Measurements from ENCODE around the gene SPIRE1. TPM values are rescaled to one million over a fixed set of nuclear protein-coding genes. Genes with fewer than 3 reads are reported as not detected.

SPIRE1 gene
- total and polyA plus RNA-seq, 3 experiments from 2014 or later, result 2.2 to 9.9 (median 8.1) TPM

DNA sequence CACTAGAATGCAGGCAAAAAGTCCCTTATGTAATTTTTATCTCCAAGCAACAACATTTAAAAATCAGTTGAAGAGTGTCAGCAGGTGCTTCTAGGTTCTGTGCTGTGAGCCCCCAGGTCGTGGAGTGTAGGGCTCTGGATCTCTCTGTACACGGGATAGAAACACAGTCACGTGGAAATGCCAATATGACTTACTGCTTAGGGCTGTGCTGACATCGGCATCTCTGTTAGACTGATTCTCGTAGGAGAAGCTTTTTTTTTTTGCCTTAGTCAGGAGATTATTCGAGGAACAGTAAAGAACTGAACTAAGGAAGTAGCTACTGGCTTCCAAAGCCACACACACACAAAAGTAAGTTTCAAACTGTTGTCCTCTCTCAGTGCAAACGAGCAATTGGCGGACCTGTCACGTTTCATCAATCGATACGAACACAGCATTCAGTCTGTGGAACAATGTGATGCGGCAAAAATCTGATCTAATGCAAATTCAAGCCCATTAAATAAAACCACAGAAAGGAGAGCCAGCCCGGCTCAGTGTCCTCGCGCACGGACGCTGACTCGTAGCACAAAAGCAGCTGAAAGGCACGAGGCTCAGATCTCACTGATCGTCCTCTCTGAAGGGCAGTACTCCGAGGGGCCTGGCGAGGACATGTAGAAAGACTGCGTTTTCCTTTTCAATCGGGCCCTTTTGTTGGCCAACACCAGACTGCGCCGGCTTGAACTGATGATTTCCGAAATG is 208.7 kb downstream of the SPIRE1 start:
- no peak overlapping the region for H3K27ac Mint-ChIP-seq
- no peak overlapping the region for H3K4me3 Mint-ChIP-seq
- CTCF ChIA-PET, result no interaction called here

DNA sequence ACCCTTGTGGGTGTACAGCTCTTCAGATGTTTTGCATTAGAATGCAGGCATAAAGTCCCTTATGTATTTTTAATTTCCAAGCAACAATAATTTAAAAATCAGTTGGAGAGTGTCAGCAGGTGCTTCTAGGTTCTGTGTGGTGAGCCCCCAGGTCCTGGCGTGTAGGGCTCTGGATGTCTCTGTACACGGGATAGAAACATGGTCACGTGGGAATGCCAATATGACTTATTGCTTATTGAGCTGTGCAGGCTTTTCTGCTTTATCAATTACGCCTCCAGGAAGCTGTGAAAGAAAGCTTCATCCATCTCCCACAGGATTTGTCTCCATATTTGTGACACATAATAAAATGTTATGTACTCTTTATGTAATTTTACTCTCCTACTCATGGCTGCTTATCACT is 212.4 kb downstream of the SPIRE1 start:
- Histone ChIP-seq H3K4me1 (ENCODE audit: insufficient read depth, low read length) (no peaks in the 10 kb centered on the region), H3K27ac (ENCODE audit: low read depth, low read length) (no peak overlapping the region), H3K9me3 (ENCODE audit: low read length) (no peaks in the 10 kb centered on the region), H3K27me3 (ENCODE audit: insufficient read depth, low read length, poor library complexity, severe bottlenecking) (no peaks in the 10 kb centered on the region), H3K4me3 (ENCODE audit: low read length) (no peak overlapping the region), H3K36me3 (ENCODE audit: insufficient read depth, low read length) (no peaks in the 10 kb centered on the region)
- Mint-ChIP-seq H3K27ac (no peak overlapping the region), H3K4me1 (peaks cover 0 to 4% (median 0%) of the 10 kb centered on the region in 3 donors), H3K9me3 (peaks cover 0 to 2% (median 0%) of the 10 kb centered on the region in 5 donors), H3K4me3 (no peak overlapping the region), H3K36me3 (peaks cover 0 to 8% (median 0%) of the 10 kb centered on the region in 3 donors), H3K27me3 (no peaks in the 10 kb centered on the region)
- ChIA-PET POLR2A (no interaction called here), CTCF (no interaction called here)
- DNase-seq, result no peak

More for the DNA sequence above, 208.7 kb downstream of the SPIRE1 start:
- no peaks in the 10 kb centered on the region for H3K36me3 ChIP-seq (ENCODE audit: insufficient read depth, low read length)
- H3K27ac ChIP-seq (ENCODE audit: low read depth, low read length), result no peak overlapping the region
- Mint-ChIP-seq H3K27me3 (no peaks in the 10 kb centered on the region), H3K36me3 (peaks cover 0 to 8% (median under 1%) of the 10 kb centered on the region in 3 donors), H3K9me3 (no peaks in the 10 kb centered on the region), H3K4me1 (peaks cover 0 to 4% (median 0%) of the 10 kb centered on the region in 3 donors)
- H3K4me3 ChIP-seq (ENCODE audit: low read length), result no peak overlapping the region
- DNase-seq, result no peak
- H3K27me3 ChIP-seq (ENCODE audit: insufficient read depth, low read length, poor library complexity, severe bottlenecking), result no peaks in the 10 kb centered on the region
- H3K9me3 ChIP-seq (ENCODE audit: low read length), result no peaks in the 10 kb centered on the region
- H3K4me1 ChIP-seq (ENCODE audit: insufficient read depth, low read length), result no peaks in the 10 kb centered on the region
- POLR2A ChIA-PET, result no interaction called here

GRCh38 chr18:12443551-12443950 is 214.4 kb downstream of the SPIRE1 start:
- ChIA-PET CTCF (no interaction called here), POLR2A (no interaction called here)
- H3K4me3 Mint-ChIP-seq, result no peak overlapping the region
- Histone ChIP-seq H3K27ac (ENCODE audit: low read depth, low read length) (no peak overlapping the region), H3K9me3 (ENCODE audit: low read length) (no peaks in the 10 kb centered on the region), H3K27me3 (ENCODE audit: insufficient read depth, low read length, poor library complexity, severe bottlenecking) (no peaks in the 10 kb centered on the region), H3K36me3 (ENCODE audit: insufficient read depth, low read length) (no peaks in the 10 kb centered on the region), H3K4me3 (ENCODE audit: low read length) (no peak overlapping the region), H3K4me1 (ENCODE audit: insufficient read depth, low read length) (no peaks in the 10 kb centered on the region)
- no peak overlapping the region for H3K27ac Mint-ChIP-seq
- no peaks in the 10 kb centered on the region for H3K36me3 Mint-ChIP-seq
- peaks cover 0 to 2% (median 0%) of the 10 kb centered on the region in 5 donors for H3K9me3 Mint-ChIP-seq
- H3K27me3 Mint-ChIP-seq, result no peaks in the 10 kb centered on the region
- peaks cover 0 to 4% (median 0%) of the 10 kb centered on the region in 3 donors for H3K4me1 Mint-ChIP-seq
- no peak for DNase-seq

GRCh38 chr18:12442946-12443345 is 215.0 kb downstream of the SPIRE1 start:
- Histone ChIP-seq H3K4me3 (ENCODE audit: low read length) (no peak overlapping the region), H3K27ac (ENCODE audit: low read depth, low read length) (no peak overlapping the region), H3K9me3 (ENCODE audit: low read length) (no peaks in the 10 kb centered on the region), H3K36me3 (ENCODE audit: insufficient read depth, low read length) (no peaks in the 10 kb centered on the region), H3K4me1 (ENCODE audit: insufficient read depth, low read length) (no peaks in the 10 kb centered on the region), H3K27me3 (ENCODE audit: insufficient read depth, low read length, poor library complexity, severe bottlenecking) (no peaks in the 10 kb centered on the region)
- ChIA-PET CTCF (no interaction called here), POLR2A (no interaction called here)
- Mint-ChIP-seq H3K4me1 (peaks cover 0 to 4% (median 0%) of the 10 kb centered on the region in 3 donors), H3K27ac (no peak overlapping the region), H3K27me3 (no peaks in the 10 kb centered on the region), H3K4me3 (no peak overlapping the region), H3K9me3 (peaks cover 0 to 2% (median 0%) of the 10 kb centered on the region in 5 donors), H3K36me3 (peaks cover 0 to 1% (median 0%) of the 10 kb centered on the region in 3 donors)
- no peak for DNase-seq

- ChIA-PET POLR2A (no interaction called here), CTCF (interaction anchor here (0.9 kb wide), 1 partner anchor 10 kb away, joined by 3 read pairs; no protein-coding TSS in a partner anchor)
- no peak overlapping the region for H3K27ac ChIP-seq (ENCODE audit: low read depth, low read length)
- no peak overlapping the region for H3K4me3 ChIP-seq (ENCODE audit: low read length)
- Mint-ChIP-seq H3K27ac (no peak overlapping the region), H3K4me3 (no peak overlapping the region), H3K27me3 (no peaks in the 10 kb centered on the region), H3K36me3 (peaks cover 0 to 1% (median 0%) of the 10 kb centered on the region in 3 donors), H3K4me1 (peaks cover 0 to 4% (median 0%) of the 10 kb centered on the region in 3 donors), H3K9me3 (peaks cover 0 to 2% (median 0%) of the 10 kb centered on the region in 5 donors)
- H3K36me3 ChIP-seq (ENCODE audit: insufficient read depth, low read length), result no peaks in the 10 kb centered on the region
- no peaks in the 10 kb centered on the region for H3K27me3 ChIP-seq (ENCODE audit: insufficient read depth, low read length, poor library complexity, severe bottlenecking)
- H3K4me1 ChIP-seq (ENCODE audit: insufficient read depth, low read length), result no peaks in the 10 kb centered on the region
- DNase-seq, result no peak
- no peaks in the 10 kb centered on the region for H3K9me3 ChIP-seq (ENCODE audit: low read length)
Observed at GRCh38 chr18:12441475-12442034, 216.4 kb downstream of the SPIRE1 start.

- Mint-ChIP-seq H3K4me3 (peak overlapping the region in 1 of 7 donors; percentile 23), H3K36me3 (peaks cover 1 to 3% (median 2%) of the 10 kb centered on the region in 3 donors), H3K27ac (no peak overlapping the region), H3K4me1 (no peaks in the 10 kb centered on the region), H3K9me3 (no peaks in the 10 kb centered on the region), H3K27me3 (no peaks in the 10 kb centered on the region)
- H3K27ac ChIP-seq (ENCODE audit: low read depth, low read length), result no peak overlapping the region
- no peaks in the 10 kb centered on the region for H3K9me3 ChIP-seq (ENCODE audit: low read length)
- H3K36me3 ChIP-seq (ENCODE audit: insufficient read depth, low read length), result no peaks in the 10 kb centered on the region
- H3K27me3 ChIP-seq (ENCODE audit: insufficient read depth, low read length, poor library complexity, severe bottlenecking), result no peaks in the 10 kb centered on the region
- no peak for DNase-seq
- ChIA-PET POLR2A (no interaction called here), CTCF (no interaction called here)
- H3K4me3 ChIP-seq (ENCODE audit: low read length), result no peak overlapping the region
- H3K4me1 ChIP-seq (ENCODE audit: insufficient read depth, low read length), result no peaks in the 10 kb centered on the region
Observed at GRCh38 chr18:12438257-12438656, 219.7 kb downstream of the SPIRE1 start.

DNA sequence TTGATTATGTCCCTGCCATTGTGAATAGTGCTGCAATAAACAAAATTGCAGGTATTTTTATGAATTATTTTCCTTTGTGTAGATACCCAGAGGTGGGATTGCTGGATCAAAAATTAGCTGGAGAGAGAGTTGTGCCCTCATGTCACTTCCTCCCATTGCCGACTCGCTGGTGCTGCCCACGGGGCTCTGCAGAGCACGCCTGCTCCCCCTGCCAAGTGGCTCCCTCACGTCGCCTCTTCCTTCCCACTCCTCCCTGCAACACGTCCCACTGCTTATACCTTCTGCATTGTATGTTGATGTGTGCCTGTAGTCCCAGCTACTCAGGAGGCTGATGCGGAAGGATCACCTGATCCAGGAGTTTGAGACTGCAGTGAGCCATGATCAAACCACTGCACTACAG is 222.0 kb downstream of the SPIRE1 start:
- Mint-ChIP-seq H3K27ac (no peak overlapping the region), H3K4me3 (no peak overlapping the region), H3K36me3 (peaks cover 1 to 7% (median 2%) of the 10 kb centered on the region in 3 donors), H3K4me1 (no peaks in the 10 kb centered on the region), H3K27me3 (no peaks in the 10 kb centered on the region), H3K9me3 (no peaks in the 10 kb centered on the region)
- CTCF ChIA-PET, result no interaction called here
- no peak overlapping the region for H3K27ac ChIP-seq (ENCODE audit: low read depth, low read length)
- H3K9me3 ChIP-seq (ENCODE audit: low read length), result no peaks in the 10 kb centered on the region
- no peaks in the 10 kb centered on the region for H3K27me3 ChIP-seq (ENCODE audit: insufficient read depth, low read length, poor library complexity, severe bottlenecking)
- POLR2A ChIA-PET, result no interaction called here
- H3K4me3 ChIP-seq (ENCODE audit: low read length), result no peak overlapping the region
- no peaks in the 10 kb centered on the region for H3K4me1 ChIP-seq (ENCODE audit: insufficient read depth, low read length)
- H3K36me3 ChIP-seq (ENCODE audit: insufficient read depth, low read length), result no peaks in the 10 kb centered on the region
- DNase-seq, result no peak

DNA sequence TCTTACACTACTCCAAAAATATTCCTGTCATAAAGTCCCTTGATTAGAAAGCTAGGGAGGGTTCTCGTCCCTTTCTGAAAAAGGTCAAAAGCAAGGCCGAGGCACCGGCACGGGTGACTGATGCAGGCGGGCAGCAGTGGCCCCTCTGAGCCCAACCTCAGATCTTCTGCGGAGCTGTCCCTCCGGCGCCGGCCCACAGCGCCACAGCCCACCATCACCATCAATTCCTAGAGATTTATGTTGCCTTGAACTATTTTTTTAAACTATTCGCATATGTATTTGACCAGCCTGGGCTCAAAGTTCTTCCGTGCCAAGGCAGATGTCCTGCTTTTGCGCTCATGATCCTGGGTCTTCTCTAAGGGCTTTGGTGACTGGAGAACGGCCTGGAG is 223.4 kb downstream of the SPIRE1 start:
- no peaks in the 10 kb centered on the region for H3K36me3 ChIP-seq (ENCODE audit: insufficient read depth, low read length)
- ChIA-PET CTCF (interaction anchor here (0.6 kb wide), 1 partner anchor 256 kb away, joined by 3 read pairs; no protein-coding TSS in a partner anchor), POLR2A (no interaction called here)
- H3K4me3 Mint-ChIP-seq, result no peak overlapping the region
- no peak overlapping the region for H3K27ac Mint-ChIP-seq
- H3K4me1 Mint-ChIP-seq, result no peaks in the 10 kb centered on the region
- peaks cover 1 to 7% (median 2%) of the 10 kb centered on the region in 3 donors for H3K36me3 Mint-ChIP-seq
- no peaks in the 10 kb centered on the region for H3K27me3 Mint-ChIP-seq
- H3K4me3 ChIP-seq (ENCODE audit: low read length), result no peak overlapping the region
- no peak overlapping the region for H3K27ac ChIP-seq (ENCODE audit: low read depth, low read length)
- H3K27me3 ChIP-seq (ENCODE audit: insufficient read depth, low read length, poor library complexity, severe bottlenecking), result no peaks in the 10 kb centered on the region
- H3K4me1 ChIP-seq (ENCODE audit: insufficient read depth, low read length), result no peaks in the 10 kb centered on the region
- H3K9me3 Mint-ChIP-seq, result no peaks in the 10 kb centered on the region
- DNase-seq, result no peak
- H3K9me3 ChIP-seq (ENCODE audit: low read length), result no peaks in the 10 kb centered on the region
